ENCODE results near the gene NPAS2.

The NPAS2 gene

DNA sequence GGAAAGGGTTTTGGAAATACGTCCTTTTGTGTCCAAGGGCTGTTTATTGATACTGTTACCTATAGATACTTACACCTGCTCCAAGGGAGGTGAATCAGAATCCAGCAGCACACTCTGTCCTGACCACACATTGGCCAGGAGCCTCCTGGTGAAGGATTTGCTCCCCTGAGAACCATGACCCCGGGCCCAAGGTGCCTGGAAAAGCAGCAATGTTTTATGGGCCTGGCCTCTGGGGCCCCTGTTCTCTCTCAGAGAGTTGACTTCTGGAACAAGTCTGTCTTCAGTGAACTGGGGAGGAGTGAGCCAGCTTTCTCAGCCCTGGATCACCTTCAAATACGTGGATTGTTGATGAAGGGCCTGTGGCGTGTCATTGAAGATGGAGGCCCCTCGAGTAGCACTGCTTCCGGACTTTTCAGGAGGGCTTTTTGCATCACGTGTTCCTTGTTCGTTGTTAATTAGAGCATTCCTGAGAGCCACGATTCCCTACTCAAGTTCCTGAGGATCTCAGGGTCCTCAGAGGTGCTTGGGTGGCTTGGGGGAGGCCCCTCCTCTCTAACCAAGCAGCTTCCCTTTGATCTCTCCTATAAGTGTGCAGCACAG lies 103.6 kb downstream of the NPAS2 start:
- DNase-seq (ENCODE audit: extremely low read depth, low read depth), result no peak
- TF ChIP-seq, protein P1, sequence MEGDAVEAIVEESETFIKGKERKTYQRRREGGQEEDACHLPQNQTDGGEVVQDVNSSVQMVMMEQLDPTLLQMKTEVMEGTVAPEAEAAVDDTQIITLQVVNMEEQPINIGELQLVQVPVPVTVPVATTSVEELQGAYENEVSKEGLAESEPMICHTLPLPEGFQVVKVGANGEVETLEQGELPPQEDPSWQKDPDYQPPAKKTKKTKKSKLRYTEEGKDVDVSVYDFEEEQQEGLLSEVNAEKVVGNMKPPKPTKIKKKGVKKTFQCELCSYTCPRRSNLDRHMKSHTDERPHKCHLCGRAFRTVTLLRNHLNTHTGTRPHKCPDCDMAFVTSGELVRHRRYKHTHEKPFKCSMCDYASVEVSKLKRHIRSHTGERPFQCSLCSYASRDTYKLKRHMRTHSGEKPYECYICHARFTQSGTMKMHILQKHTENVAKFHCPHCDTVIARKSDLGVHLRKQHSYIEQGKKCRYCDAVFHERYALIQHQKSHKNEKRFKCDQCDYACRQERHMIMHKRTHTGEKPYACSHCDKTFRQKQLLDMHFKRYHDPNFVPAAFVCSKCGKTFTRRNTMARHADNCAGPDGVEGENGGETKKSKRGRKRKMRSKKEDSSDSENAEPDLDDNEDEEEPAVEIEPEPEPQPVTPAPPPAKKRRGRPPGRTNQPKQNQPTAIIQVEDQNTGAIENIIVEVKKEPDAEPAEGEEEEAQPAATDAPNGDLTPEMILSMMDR (IDR thresholded peaks at IDR 0.05; ENCODE audit: low read depth, low read length), result no peak

GRCh38 chr2:100924122-100924519 lies 104.2 kb downstream of the NPAS2 start:
- DNase-seq (ENCODE audit: extremely low read depth, low read depth), result no peak
- TF ChIP-seq, protein P1 (IDR thresholded peaks at IDR 0.05; ENCODE audit: low read depth, low read length), result no peak

- TF ChIP-seq, protein P1 (IDR thresholded peaks at IDR 0.05; ENCODE audit: low read depth, low read length), result no peak
- peak; percentile 12 for DNase-seq (ENCODE audit: extremely low read depth, low read depth)
These were observed 104.8 kb downstream of the NPAS2 start for GRCh38 chr2:100924520-100925451.

DNA sequence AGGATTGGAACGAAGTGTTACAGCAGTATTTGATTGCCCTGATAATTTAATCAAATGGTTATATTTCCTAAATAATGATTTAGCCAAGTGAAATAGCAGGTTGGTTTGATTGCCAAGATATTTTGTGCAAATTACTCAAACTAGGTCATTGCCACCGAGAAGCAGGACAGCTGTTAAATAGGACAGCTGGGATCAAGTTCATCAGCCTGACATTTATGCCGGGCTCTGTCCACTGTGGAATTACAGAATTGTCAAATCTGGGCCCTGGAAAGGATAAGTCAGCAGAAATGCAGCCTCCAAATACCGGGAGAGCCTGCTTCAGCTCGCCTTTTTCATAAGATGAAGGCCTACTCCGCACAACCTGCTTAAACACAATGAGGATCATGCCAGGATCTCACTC lies 108.3 kb downstream of the NPAS2 start:
- no peak for DNase-seq (ENCODE audit: extremely low read depth, low read depth)
- TF ChIP-seq, protein P1 (IDR thresholded peaks at IDR 0.05; ENCODE audit: low read depth, low read length), result no peak

DNA sequence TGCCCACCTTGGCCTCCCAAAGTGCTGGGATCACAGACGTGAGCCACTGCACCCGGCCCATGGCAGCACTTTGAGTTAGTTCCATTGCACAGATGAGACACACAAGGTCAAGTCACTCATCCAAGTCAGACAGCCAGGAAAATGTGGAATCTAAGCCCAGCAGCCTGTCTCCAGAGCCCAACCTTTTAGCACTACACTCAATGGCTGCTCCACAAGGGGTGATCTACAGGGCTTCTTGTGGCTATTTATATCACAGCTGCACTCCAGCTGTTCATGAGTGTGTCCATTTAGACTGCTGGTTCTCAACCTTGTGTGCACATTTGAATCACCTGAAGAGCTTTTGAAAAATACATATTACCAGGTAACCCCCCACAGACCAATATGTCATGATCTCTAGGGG lies 109.2 kb downstream of the NPAS2 start:
- TF ChIP-seq, protein P1 (IDR thresholded peaks at IDR 0.05; ENCODE audit: low read depth, low read length), result no peak
- DNase-seq (ENCODE audit: extremely low read depth, low read depth), result no peak

DNA sequence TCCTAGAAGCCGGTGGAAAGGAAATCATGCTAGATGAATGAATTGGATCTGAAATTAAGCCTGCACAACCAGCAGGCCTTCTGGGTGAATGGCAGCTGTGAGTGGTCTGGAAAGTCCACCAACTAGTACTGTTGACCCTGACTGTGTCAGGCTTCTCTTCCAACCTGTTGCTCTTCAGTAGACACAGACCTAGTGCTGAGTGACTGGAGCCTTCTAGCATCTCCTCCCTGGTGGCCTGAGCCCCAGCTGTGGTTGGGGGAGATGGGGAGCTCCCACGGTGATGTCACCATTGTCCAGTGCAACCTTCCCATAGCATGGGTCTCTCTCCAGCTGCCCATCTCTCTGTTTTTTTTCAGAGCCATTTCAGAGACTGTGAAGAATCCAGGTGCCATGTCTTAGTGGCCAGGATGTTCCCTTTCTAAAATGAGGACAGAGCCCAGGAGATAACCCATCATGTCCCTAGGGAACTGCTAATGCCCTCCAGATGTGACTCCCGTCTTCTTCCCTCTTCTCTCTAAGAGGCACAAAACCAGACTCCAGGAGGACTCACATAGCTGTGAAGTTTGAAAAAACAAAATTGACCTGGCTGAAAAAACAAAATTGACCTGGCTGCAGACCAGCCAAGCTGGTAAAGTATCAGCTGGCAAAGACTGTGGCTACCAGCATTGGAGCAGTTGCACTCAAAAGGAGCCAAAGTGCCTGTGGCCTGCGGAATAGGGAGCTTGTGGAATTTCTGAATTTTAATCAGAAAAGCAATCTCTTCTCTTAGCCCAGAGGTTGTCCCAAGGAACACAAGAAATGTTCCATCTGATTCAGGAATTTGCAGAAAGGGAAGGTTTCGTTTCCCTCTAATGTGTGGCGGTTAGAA lies 114.8 kb downstream of the NPAS2 start:
- TF ChIP-seq, protein P1 (IDR thresholded peaks at IDR 0.05; ENCODE audit: low read depth, low read length), result no peak
- DNase-seq (ENCODE audit: extremely low read depth, low read depth), result no peak

All from AG09319 (cell line).